Measurements from ENCODE around the gene ZBTB7C. TPM values are rescaled to one million over a fixed set of nuclear protein-coding genes. Genes with fewer than 3 reads are reported as not detected.
A peak's percentile ranks its signal among the peaks of the same experiment; 100 is the strongest.

Gene ZBTB7C
- total RNA-seq (10 to 100 TPM in 6 of 7 donors, 1 to 10 TPM in 1; 1.5 to 26.6 (median 17.3) TPM), polyA plus RNA-seq (1 to 10 TPM; 2.8 to 6.5 TPM)
- long read RNA-seq, donor 1, full-length matches to known transcripts, result 1 of 119 reads
- long read RNA-seq, donor 1, partial matches to known transcripts, result 4 of 119 reads
- long read RNA-seq, donor 1, other reads (novel, unspliced or antisense), result 114 of 119 reads
- long read RNA-seq, donor 2, full-length matches to known transcripts, result 1 of 1 reads
- long read RNA-seq, donor 2, partial matches to known transcripts, result 0 of 1 reads
- long read RNA-seq, donor 2, other reads (novel, unspliced or antisense), result 0 of 1 reads
- long read RNA-seq, donor 3, full-length matches to known transcripts, result 1 of 29 reads
- long read RNA-seq, donor 3, partial matches to known transcripts, result 11 of 29 reads
- long read RNA-seq, donor 3, other reads (novel, unspliced or antisense), result 17 of 29 reads

DNA sequence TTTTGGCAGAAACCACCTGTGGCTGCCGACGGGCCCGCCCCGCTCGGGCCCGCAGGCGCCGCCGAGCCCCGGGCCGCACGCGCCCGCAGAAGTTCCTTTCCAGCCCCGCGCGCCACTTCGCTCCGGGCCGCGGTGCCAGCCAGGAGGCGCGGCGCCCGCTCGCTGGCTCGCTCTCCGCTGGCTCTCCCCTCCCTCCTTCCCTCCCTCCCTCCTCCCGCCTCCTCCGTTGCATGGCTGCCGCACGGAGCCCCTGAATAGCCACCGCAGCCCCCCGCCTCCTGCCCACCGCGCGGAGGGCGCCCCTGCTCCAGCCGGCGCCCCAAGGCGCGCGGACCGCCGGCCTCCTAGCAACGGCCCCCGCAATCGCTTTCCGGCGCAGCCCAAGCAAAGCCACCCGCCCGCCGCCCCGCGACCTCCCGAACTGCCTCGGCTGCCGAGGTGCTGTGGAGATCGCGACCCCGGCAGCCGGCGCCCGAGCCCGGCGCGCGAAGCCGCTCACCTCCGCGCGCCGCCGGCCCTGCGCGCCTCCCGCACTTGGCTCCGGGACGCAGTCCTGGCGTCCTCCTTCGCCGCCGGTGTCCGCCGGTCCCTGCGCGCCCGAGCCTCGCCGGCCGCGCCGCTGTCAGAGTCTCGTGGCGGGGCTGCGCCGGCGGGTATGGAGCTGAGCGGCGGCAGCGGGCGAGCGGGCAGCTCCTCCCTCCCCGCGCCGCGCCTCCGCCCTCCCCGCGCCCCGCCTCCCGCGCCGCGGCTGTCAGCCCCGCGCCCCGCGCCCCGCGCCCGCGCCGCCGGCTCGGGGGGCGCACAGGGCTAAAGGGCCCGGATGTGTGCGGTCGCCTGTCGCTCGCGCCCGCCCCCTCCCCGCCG, at the start of gene ZBTB7C:
TSS of gene ZBTB7C (minus strand) at position 657 of the 864 bp plus-strand sequence.
- H3K4me3 ChIP-seq, result peak within 1 kb of the TSS; percentile 82
- no peaks in the 10 kb centered on the region for H3K27me3 ChIP-seq
- no peaks in the 10 kb centered on the region for H3K36me3 ChIP-seq
- intact Hi-C loops (cut with DNase I), result loop anchor here in 2 of 4 donors (5.0 kb wide), 2 partner anchors 62 to 67 kb away; no protein-coding TSS in a partner anchor
- H3K27ac ChIP-seq, result peak within 1 kb of the TSS in 1 of 2 donors; percentile 71
- DNase-seq, result peak; percentile 22 to 58 (median 45)
- 0 to 1% (median 1%) methylated on average over 38 to 135 of the region's 136 CpGs for WGBS, 3 donors
- no peak for TF ChIP-seq POLR2A (IDR thresholded peaks at IDR 0.05)
- TF ChIP-seq EP300 (IDR thresholded peaks at IDR 0.05), result no peak
- TF ChIP-seq, protein P1, sequence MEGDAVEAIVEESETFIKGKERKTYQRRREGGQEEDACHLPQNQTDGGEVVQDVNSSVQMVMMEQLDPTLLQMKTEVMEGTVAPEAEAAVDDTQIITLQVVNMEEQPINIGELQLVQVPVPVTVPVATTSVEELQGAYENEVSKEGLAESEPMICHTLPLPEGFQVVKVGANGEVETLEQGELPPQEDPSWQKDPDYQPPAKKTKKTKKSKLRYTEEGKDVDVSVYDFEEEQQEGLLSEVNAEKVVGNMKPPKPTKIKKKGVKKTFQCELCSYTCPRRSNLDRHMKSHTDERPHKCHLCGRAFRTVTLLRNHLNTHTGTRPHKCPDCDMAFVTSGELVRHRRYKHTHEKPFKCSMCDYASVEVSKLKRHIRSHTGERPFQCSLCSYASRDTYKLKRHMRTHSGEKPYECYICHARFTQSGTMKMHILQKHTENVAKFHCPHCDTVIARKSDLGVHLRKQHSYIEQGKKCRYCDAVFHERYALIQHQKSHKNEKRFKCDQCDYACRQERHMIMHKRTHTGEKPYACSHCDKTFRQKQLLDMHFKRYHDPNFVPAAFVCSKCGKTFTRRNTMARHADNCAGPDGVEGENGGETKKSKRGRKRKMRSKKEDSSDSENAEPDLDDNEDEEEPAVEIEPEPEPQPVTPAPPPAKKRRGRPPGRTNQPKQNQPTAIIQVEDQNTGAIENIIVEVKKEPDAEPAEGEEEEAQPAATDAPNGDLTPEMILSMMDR (IDR thresholded peaks at IDR 0.05), result no peak
- H3K9me3 ChIP-seq, result no peaks in the 10 kb centered on the region
- H3K4me1 ChIP-seq (ENCODE audit: insufficient read depth), result no peaks in the 10 kb centered on the region

DNA sequence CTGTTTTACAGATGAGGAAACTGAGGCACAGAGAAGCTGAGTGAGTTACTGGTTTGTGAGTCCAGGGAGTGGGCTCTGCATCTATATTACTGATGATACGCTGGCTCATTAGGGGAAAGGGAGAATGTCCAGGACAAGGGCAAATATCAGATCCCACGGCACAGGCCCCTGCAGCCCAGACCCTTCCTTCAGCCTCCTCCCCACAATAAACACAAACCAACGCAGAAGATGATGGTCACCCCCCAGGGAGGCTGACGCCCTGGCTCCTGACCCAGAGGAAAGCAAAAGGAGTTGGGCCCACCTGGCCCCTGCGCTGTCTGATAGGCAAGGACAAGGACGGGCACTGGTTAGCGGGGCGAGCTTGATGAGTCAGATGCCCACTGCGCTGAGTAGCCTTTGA, 47.7 kb upstream of the ZBTB7C start:
- intact Hi-C loops (cut with DNase I), result no loop called here
- WGBS, 3 donors, result 92 to 97% (median 93%) methylated on average over 9 of the region's 9 CpGs
- no peaks in the 10 kb centered on the region for H3K9me3 ChIP-seq
- no peaks in the 10 kb centered on the region for H3K27me3 ChIP-seq
- no peaks in the 10 kb centered on the region for H3K36me3 ChIP-seq
- H3K27ac ChIP-seq, result no peak overlapping the region
- TF ChIP-seq POLR2A (IDR thresholded peaks at IDR 0.05) (no peak), EP300 (IDR thresholded peaks at IDR 0.05) (no peak)
- TF ChIP-seq, protein P1 (IDR thresholded peaks at IDR 0.05), result no peak
- no peak for DNase-seq
- H3K4me1 ChIP-seq (ENCODE audit: insufficient read depth), result peaks cover 9% of the 10 kb centered on the region
- H3K4me3 ChIP-seq, result no peak overlapping the region

DNA sequence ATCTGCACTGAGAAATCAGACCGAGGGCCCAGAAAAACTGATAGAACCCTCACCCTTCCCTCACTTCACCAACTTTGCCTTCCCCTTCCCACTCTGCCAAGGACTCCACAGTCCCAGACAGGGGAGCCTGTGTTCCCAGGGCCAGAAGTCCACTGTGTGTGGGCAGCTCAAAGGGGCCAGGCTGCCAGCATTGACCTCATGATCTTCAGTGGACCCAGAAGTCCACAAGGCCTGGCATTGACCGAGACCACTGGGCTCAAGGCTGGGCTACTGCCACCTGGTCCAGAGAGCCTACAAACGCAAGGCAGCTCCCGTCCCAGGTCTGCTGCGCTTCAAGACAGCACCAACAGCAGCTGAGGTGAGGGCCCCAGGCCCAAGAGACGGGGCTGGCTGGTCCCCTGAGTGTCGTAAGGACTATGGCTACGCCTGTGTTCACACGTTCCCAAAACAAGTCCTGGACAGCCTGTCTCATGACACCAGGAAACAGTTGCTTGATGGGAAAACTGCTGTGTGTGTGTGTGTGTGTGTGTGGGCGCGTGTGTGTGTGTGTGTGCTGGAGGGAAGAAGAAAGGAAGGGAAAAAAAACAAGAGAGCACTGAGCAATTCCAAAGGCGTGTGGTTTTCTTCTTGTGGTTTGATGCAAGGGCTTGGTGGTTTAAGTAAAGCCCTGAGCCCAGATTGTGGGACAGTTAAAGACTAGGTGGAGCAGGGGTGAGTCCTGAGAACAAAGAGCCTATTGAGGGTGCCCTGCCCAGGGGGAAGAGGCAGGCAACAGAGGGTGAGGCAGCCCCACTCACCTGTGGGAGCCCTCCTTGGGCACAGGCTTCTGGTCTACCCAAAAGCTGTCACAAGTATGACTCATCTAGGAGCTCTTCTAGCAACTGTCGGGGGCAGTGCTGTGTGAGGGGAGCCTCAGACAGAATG, 46.6 kb upstream of the ZBTB7C start:
- Histone ChIP-seq H3K36me3 (no peaks in the 10 kb centered on the region), H3K27ac (no peak overlapping the region), H3K27me3 (no peaks in the 10 kb centered on the region), H3K4me3 (no peak overlapping the region), H3K9me3 (no peaks in the 10 kb centered on the region), H3K4me1 (ENCODE audit: insufficient read depth) (peaks cover 9% of the 10 kb centered on the region)
- intact Hi-C loops (cut with DNase I), result no loop called here
- TF ChIP-seq EP300 (IDR thresholded peaks at IDR 0.05), result no peak
- TF ChIP-seq, protein P1 (IDR thresholded peaks at IDR 0.05), result no peak
- TF ChIP-seq POLR2A (IDR thresholded peaks at IDR 0.05), result no peak
- DNase-seq, result peak in 1 of 5 donors; percentile 45
- 65 to 67% (median 66%) methylated on average over 12 to 13 of the region's 13 CpGs for WGBS, 3 donors
